Measurements from ENCODE around the gene TMEM115.
A peak's percentile ranks its signal among the peaks of the same experiment; 100 is the strongest.

Gene TMEM115

DNA sequence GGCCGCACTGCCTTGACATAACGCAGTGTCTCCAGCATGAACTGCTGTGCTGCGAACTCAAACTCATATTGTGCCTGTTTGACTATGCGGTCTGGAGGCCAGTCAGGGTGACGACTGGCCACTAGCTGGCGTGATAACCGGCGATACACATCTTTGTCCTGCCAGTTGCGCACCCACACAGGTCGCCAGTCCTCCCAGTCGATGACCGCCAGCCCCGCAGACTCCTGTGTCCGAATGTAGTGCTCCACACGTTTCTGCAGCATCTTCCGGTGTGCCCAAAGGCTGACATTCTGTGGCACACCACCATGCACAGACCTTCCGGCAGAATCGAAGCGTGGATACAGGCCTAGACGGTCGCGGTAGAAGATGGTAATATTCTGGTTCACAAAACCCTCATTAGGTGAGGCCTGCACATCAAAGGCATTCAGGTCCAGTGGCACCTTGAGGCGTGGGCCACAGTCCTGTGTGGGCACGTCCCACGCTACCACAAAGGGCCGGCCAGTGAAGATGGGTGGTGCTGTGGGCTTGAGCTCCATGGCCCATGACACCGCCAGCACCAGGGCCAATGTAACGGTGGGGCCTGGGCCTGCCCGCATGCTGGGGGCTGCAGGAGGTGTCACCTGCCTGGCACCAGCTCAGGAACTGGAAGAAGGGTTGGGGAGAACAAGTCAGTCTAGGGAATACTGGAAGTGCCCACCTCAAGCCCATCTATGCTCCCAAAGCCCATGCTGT lies 39.3 kb downstream of the TMEM115 start:
- Histone ChIP-seq H3K4me1 (peaks cover 30% of the 10 kb centered on the region), H3K36me3 (ENCODE audit: control insufficient read depth, insufficient read depth, low read length) (no peaks in the 10 kb centered on the region)

DNA sequence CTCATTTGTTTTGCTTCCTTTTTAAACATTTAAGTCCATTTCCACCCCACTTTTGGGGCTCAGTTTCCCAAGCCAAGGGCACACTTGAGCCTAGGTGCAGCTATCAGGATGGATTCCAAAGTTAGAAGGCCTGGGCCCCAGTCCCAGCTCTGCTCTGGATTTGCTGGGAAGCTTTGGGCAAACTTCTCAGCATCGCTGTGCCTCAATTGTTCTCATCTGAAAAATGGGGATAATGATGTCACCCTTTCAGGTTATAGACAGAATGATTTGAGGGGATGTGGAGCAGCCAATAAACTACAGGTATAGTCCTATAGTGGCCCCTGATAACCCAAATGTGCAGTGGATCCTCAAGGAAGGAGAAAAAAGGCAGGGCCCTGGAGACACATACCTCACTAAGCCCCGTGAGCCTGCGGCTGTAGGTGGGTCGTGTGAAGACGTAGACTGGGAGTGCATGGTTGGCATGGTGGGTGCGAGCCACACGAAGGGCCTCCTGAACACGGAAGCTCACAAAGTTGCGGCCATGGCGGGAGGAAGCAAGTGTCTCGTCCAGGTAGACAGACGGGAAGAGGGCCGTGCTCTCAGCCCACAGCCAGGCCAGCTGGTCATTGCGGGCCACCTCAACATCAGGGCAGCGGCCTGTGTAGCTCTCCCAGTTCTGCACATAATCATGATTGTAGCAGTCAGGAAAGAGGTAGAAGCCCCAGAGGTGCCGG lies 40.0 kb downstream of the TMEM115 start:
- Histone ChIP-seq H3K27me3 (ENCODE audit: control insufficient read depth, insufficient read depth, low read length) (no peaks in the 10 kb centered on the region), H3K27ac (no peak overlapping the region), H3K4me2 (ENCODE audit: low read length) (peak overlapping the region; percentile 97), H3K9ac (no peak overlapping the region), H3K4me3 (ENCODE audit: low read depth, low read length) (no peak overlapping the region), H3K36me3 (ENCODE audit: control insufficient read depth, insufficient read depth, low read length) (no peaks in the 10 kb centered on the region), H3K79me2 (peaks cover 7% of the 10 kb centered on the region), H3K4me1 (peaks cover 28% of the 10 kb centered on the region), H2AFZ (no peak overlapping the region), H3K9me3 (ENCODE audit: control insufficient read depth, low read length) (no peaks in the 10 kb centered on the region)
- TF ChIP-seq, protein P1, sequence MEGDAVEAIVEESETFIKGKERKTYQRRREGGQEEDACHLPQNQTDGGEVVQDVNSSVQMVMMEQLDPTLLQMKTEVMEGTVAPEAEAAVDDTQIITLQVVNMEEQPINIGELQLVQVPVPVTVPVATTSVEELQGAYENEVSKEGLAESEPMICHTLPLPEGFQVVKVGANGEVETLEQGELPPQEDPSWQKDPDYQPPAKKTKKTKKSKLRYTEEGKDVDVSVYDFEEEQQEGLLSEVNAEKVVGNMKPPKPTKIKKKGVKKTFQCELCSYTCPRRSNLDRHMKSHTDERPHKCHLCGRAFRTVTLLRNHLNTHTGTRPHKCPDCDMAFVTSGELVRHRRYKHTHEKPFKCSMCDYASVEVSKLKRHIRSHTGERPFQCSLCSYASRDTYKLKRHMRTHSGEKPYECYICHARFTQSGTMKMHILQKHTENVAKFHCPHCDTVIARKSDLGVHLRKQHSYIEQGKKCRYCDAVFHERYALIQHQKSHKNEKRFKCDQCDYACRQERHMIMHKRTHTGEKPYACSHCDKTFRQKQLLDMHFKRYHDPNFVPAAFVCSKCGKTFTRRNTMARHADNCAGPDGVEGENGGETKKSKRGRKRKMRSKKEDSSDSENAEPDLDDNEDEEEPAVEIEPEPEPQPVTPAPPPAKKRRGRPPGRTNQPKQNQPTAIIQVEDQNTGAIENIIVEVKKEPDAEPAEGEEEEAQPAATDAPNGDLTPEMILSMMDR (IDR thresholded peaks at IDR 0.05), result no peak

More for the DNA sequence above, 39.3 kb downstream of the TMEM115 start:
- no peak overlapping the region for H3K9ac ChIP-seq
- peak overlapping the region; percentile 89 for H3K4me3 ChIP-seq (ENCODE audit: low read depth, low read length)
- H3K4me2 ChIP-seq (ENCODE audit: low read length), result peak overlapping the region; percentile 97
- no peak overlapping the region for H2AFZ ChIP-seq
- peaks cover 7% of the 10 kb centered on the region for H3K79me2 ChIP-seq
- TF ChIP-seq, protein P1 (IDR thresholded peaks at IDR 0.05), result no peak
- H3K27ac ChIP-seq, result peak overlapping the region; percentile 88
- H3K9me3 ChIP-seq (ENCODE audit: control insufficient read depth, low read length), result no peaks in the 10 kb centered on the region
- H3K27me3 ChIP-seq (ENCODE audit: control insufficient read depth, insufficient read depth, low read length), result no peaks in the 10 kb centered on the region

DNA sequence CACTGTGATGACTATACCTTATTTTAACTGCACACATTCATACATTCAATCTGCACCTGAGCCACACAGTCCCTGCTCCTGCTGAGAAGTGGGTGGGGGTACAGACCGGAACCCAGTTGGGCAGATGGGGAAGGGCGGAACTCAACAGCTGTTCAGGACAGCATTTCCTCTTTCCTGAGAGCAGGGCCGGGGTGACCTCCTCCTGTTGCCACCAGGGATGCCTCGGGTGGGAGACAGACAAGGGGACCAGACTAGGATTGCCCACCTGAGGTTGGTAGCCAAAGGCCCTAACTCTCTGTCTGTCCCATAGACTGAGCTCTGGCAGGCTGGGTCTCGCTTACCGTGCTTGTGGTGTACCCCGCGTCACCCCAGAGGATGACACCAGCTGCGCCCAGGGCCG lies 40.7 kb downstream of the TMEM115 start:
- Histone ChIP-seq H3K27me3 (ENCODE audit: control insufficient read depth, insufficient read depth, low read length) (no peaks in the 10 kb centered on the region), H3K9me3 (ENCODE audit: control insufficient read depth, low read length) (no peaks in the 10 kb centered on the region), H3K27ac (no peak overlapping the region), H2AFZ (no peak overlapping the region), H3K36me3 (ENCODE audit: control insufficient read depth, insufficient read depth, low read length) (no peaks in the 10 kb centered on the region), H3K79me2 (peaks cover 7% of the 10 kb centered on the region), H3K9ac (no peak overlapping the region), H3K4me2 (ENCODE audit: low read length) (no peak overlapping the region), H3K4me1 (peaks cover 32% of the 10 kb centered on the region), H3K4me3 (ENCODE audit: low read depth, low read length) (no peak overlapping the region)
- TF ChIP-seq, protein P1 (IDR thresholded peaks at IDR 0.05), result no peak

DNA sequence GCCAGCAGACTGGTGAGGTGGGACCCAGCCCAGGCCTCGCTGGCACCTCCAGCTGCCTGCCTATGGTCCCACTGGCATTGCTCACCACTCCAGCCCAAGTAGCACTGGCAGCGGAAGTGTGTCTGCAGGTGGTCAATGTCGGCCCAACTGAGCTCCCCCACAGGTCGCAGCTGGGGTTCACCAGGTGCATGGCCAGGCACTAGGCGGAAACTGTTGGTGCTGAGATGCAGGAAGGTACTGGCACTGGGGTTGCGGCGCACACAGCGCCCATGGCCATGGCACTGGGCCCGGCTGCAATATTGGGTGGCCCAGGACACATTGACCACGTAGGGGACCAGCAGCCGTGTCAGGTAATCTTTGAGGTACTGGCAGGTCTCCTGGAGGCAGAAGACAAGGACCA lies 41.2 kb downstream of the TMEM115 start:
- H3K4me2 ChIP-seq (ENCODE audit: low read length), result no peak overlapping the region
- H2AFZ ChIP-seq, result no peak overlapping the region
- no peak overlapping the region for H3K27ac ChIP-seq
- H3K27me3 ChIP-seq (ENCODE audit: control insufficient read depth, insufficient read depth, low read length), result no peaks in the 10 kb centered on the region
- no peak overlapping the region for H3K9ac ChIP-seq
- H3K4me1 ChIP-seq, result peaks cover 33% of the 10 kb centered on the region
- no peaks in the 10 kb centered on the region for H3K36me3 ChIP-seq (ENCODE audit: control insufficient read depth, insufficient read depth, low read length)
- TF ChIP-seq, protein P1 (IDR thresholded peaks at IDR 0.05), result no peak
- H3K79me2 ChIP-seq, result peaks cover 7% of the 10 kb centered on the region
- H3K9me3 ChIP-seq (ENCODE audit: control insufficient read depth, low read length), result no peaks in the 10 kb centered on the region
- no peak overlapping the region for H3K4me3 ChIP-seq (ENCODE audit: low read depth, low read length)

Measured in parathyroid adenoma (tissue), 2 donors.